GM12873 (cell line): ENCODE measurements around the gene HOXD13.

Source experiments
- CTCF ChIP-seq: IDR thresholded peaks from 2 replicates; pipeline ENCODE4 v1.5.1; 2012; ENCODE audit warnings: low read depth, mild to moderate bottlenecking, moderate library complexity, low read length, control low read depth; ENCODE audit not compliant: insufficient read depth; ENCODE audit errors: missing control alignments

Gene HOXD13

DNA sequence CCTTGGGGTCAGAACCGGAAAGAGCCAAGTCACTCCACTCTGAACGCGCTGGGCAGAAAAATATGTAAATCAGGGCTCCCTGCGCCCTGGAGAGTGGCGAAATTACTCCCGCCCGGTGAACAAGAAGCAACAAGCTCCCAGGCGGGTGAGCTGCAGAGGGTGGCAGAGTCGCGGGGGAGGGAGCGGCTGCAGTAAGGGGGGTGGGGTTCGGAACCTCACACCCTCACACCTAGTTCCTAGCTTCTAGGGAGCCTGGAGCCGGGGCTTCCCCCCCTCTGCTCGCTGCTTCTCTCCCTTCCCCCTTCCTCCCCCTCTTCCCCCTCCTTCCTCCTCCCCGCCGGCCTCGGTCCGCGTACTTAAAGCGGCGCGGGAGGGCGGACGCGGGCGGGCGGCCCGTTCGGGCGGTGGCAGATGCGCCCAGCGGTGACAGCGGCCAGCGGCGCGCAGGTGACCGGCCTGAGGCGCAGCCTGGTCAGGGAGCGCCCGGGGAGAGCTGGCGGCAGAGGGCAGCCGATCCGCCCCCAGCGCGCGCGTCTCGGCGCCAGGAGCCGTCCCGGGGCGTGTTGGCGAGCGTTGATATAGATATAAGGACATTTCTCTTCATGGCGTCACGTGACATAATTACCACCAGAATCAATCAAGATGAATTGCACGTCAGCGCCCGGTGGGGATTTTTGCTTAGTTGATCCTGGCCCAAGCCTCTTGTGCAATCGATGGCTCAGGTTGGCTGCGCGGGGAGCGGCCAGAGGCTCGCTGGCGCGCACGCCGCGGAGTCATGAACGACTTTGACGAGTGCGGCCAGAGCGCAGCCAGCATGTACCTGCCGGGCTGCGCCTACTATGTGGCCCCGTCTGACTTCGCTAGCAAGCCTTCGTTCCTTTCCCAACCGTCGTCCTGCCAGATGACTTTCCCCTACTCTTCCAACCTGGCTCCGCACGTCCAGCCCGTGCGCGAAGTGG is 14.3 kb downstream of the HOXD13 start, which contains the start of gene HOXD11:
Gene HOXD11 (plus strand): TSS at position 700 of the 959 bp plus-strand sequence. CDS start 76 bp downstream, at position 776.
- no peak for TF ChIP-seq CTCF

GRCh38 chr2:176107731-176108181 is 15.2 kb downstream of the HOXD13 start:
- TF ChIP-seq CTCF = no peak

DNA sequence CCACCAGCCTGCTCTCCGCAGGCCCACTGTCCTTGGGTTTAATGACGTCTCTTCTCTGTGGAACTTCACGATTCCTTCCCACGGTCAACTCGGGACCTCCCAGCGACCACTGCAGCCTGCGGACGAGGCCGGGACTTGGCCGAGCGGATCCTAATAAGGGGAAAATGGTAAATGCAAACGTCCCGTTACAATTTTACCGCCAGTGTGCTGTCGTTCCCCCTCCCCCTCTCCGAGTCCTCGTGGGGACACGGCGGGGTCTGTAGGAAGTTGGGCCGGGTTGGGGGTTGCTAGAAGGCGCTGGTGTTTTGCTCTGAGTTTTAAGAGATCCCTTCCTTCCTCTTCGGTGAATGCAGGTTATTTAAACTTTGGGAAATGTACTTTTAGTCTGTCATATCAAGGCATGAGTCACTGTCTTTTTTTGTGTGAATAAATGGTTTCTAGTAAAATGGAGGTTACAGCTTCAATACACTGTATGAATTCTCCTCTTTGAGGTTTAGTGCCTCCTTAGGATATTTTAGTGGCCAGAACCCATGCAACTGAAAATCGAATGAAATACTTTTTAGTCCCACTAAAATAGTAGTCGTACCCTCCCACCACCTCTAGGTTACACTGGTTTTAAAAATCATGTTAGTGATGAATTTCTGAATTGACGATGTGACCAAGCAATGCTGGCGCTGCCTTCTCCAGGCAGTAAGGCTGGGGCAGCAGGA is 16.8 kb downstream of the HOXD13 start:
- no peak for TF ChIP-seq CTCF

- TF ChIP-seq CTCF = no peak
These were observed 17.4 kb downstream of the HOXD13 start for GRCh38 chr2:176109946-176110345.

DNA sequence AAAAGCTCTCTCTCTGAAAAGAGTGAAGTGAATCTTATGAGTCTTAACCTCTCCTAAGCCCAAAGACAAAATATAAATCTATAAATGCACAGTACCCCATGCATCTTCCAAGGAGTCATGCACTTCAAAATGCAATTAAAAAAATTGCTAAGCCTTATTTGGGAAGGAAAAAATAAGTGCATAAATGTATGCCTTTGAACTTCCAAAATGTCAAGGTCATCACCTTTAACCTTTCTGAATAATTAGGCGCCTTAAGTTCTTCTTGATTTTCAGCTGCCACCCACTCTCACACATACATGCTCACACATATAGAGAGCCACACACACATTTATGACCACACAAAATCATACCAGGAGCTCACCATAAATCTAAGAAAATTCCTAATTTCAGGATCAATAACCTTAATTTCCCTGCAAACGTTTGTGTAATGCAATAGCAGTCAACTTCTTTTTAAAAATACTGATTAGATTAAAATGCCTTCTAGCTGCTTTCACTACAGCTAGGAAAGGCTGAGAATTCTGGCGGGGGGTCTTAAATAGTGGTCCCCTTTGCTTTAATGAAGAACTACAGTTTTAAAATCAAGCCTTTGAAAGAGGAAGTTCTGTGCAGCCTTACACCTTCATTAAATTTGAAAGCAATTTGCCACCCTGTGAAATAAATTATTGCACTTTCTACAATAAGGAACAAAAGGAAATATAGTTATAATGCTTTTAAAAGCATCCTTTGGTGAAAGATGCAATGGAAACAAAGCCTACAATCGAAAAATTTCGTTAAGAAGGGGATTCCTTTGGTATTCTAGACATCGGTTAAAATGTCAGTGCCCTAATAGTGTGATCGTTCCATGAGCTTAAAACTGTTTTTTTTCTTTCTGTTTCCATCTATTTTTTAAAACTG is 18.1 kb downstream of the HOXD13 start:
- TF ChIP-seq CTCF = no peak

DNA sequence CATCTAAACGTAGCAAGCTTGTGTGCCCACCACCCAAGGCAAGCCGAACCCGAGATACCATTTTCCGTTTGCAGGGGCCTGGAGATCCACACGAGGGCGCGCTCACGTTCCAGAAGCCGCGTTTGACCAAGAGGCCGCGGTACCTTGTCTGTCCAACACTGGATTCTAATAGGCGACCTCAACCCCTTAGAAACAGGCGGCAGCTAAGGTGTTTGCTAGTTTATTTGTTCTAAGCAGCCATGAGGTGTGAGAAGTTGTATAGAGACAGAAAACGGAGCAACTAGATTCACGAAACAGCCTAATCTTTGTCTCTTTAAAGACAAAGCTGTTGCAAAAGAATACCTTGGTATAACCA is 18.8 kb downstream of the HOXD13 start:
- peak; percentile 68 for TF ChIP-seq CTCF
